Heart left ventricle (tissue), 16 donors: Measurements from ENCODE around the gene MTUS2. TPM values are rescaled to one million over a fixed set of nuclear protein-coding genes. Genes with fewer than 3 reads are reported as not detected.

Source experiments
- ATAC-seq, 4 donors: fragments of 200-7000 bp; cut with Tn5 transposase; one replicate each; pipeline ENCODE4 v1.9.1; 2020 to 2022; ENCODE audit warnings: moderate library complexity in 4 of 4, mild to moderate bottlenecking in 3 of 4, moderate number of reproducible peaks in 1 of 4
- DNase-seq, 5 donors: peaks; one replicate each; pipeline ENCODE4 v3.0.0-alpha.2; 2020
- H3K27ac ChIP-seq, 12 donors: fragments of 200-600 bp; sonication (generic) in 4 of 12; one replicate each; pipeline versions ENCODE4 v1.5.0 to v1.8.0; 2016 to 2022; ENCODE audit warnings: mild to moderate bottlenecking in 2 of 12
- H3K27me3 ChIP-seq, 9 donors: fragments of 200-600 bp; sonication (generic) in 2 of 9; one replicate each; pipeline versions ENCODE4 v1.5.1 to v1.8.0; 2016 to 2022; ENCODE audit warnings: mild to moderate bottlenecking in 3 of 9
- H3K36me3 ChIP-seq, 9 donors: fragments of 200-600 bp; sonication (generic) in 2 of 9; one replicate each; pipeline versions ENCODE4 v1.5.0 to v1.8.0; 2018 to 2022; ENCODE audit warnings: mild to moderate bottlenecking in 2 of 9
- H3K4me1 ChIP-seq, 12 donors: fragments of 200-600 bp; sonication (generic) in 4 of 12; one replicate each; pipeline versions ENCODE4 v1.5.0 to v1.8.0; 2016 to 2022; ENCODE audit warnings: mild to moderate bottlenecking in 3 of 12
- H3K4me3 ChIP-seq, 12 donors: fragments of 200-600 bp; sonication (generic) in 4 of 12; one replicate each; pipeline versions ENCODE4 v1.5.0 to v1.8.0; 2017 to 2022; ENCODE audit warnings: mild to moderate bottlenecking in 9 of 12, moderate library complexity in 4 of 12
- H3K9me3 ChIP-seq, 12 donors: fragments of 200-600 bp; sonication (generic) in 4 of 12; one replicate each; pipeline versions ENCODE4 v1.5.0 to v1.8.0; 2016 to 2022; ENCODE audit warnings: mild to moderate bottlenecking in 1 of 12
- POLR2A ChIP-seq, 2 donors: fragments of 450-650 bp; IDR thresholded peaks; one replicate each; pipeline ENCODE4 v1.6.1; 2017; ENCODE audit warnings: antibody characterized with exemption in 2 of 2, mild to moderate bottlenecking in 2 of 2, moderate library complexity in 2 of 2
- WGBS, 4 donors: extraction: QIAGEN DNeasy Blood & Tissue Kit in 2 of 4; methylation state at CpG; one replicate each; pipeline versions ENCODE4 v1.1.5 to v1.1.7; 2013 to 2018; 5-methylcytosine and 5-hydroxymethylcytosine counted together
- intact Hi-C, 10 donors: fragments of 100-400 bp; cut with DNase I; formaldehyde crosslinking; loops; one replicate each; pipeline versions ENCODE4 v1.11.1 to v1.14.2; 2022
- polyA plus RNA-seq, 2 donors: library from polyadenylated mRNA; stranded (reverse); fragments of 200-250 nt; gene quantifications; one replicate each; pipeline ENCODE4 v1.2.3, GENCODE V29; 2013
- total RNA-seq, 9 donors: library from RNA; depleted of rRNA in 2 of 9; stranded (reverse); fragments of >200 nt in 2 of 9; fragmentation: NEBNext Ultra II Directional in 3 of 9; extraction: Animal tissue kit (Norgen Biotek cat#: 25700) in 3 of 9; gene quantifications; one replicate each; pipeline versions ENCODE4 v1.1.0 to v1.2.4, GENCODE V29; 2016 to 2023
- TF ChIP-seq, protein P1 (sequence below), 12 donors: fragments of 200-600 bp; sonication (generic) in 4 of 12; IDR thresholded peaks; one replicate each; pipeline versions ENCODE4 v1.5.0 to v1.8.0; 2018 to 2022; ENCODE audit warnings: antibody characterized with exemption in 12 of 12, mild to moderate bottlenecking in 5 of 12
- donor health status: ischemic (EF 13 %, LVEDD 7.1; RV severe dilation, severe dysfunction).
- donor health status: healthy with polysubstance abuse.
- donor health status: DM: no; HTN: yes; CAD: no.
- donor health status: DM: no; HTN: no; CAD: no.
- donor health status: ischemic (EF 25% LVEDD 6.9; RV normal size, moderate dysfunction).
- donor health status: ischemic (EF 25% LVEDD 5.7; RV mildly dilated, moderate dysfunction).
- donor health status: healthy.
- donor health status: DM: yes; HTN: yes; CAD: no.
- donor health status: ischemic (EF 35%, LVEDD 5.7; RV mildly dilated, moderate dysfunction).
- donor health status: nonischemic (EF 11% LVEDD 7.7; RV severe dilation, severe dysfunction).
- donor health status: DM: yes; HTN: yes; CAD: no.
- donor health status: PGD.
- donor health status: ischemic (EF 29% LVEDD 5.4; RV normal size, mild dysfunction).
- donor health status: nonischemic (EF 23%, LVEDD 6.1; RV moderate dilation, normal function).

The MTUS2 gene
- total and polyA plus RNA-seq, 11 donors, result 28.7 to 174 (median 67.9) TPM

DNA sequence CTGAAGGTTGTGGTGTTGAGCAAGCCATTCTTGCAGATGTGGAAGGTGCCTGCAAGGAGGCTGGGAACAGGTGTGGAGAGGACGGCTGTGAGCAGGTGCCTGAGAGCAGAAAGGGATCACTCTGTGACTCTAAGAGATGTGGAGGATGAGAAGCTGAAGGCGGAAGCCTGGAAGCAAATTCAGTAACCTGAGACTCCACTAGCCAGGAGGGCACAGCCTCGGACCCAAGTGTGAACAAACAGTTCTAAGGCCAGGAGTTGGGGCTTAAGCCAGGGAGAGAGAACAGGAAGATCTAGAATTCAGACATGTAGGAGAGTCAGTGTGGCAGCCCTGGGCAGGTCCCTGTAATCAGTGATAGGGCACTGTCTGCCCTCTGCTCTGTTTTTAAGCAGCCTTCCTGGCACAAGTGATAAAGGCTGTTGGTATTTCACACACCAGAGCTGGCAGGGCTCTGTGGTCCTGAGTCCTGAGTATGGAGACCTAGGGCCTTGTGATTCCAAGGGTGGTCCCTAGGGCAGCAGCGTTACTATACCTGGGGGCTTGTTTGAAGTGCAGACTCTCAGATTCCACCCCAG lies 644.1 kb downstream of the MTUS2 start:
- Histone ChIP-seq H3K9me3 (no peaks in the 10 kb centered on the region), H3K36me3 (no peaks in the 10 kb centered on the region), H3K27me3 (no peaks in the 10 kb centered on the region), H3K27ac (peak overlapping the region in 11 of 12 donors; percentile 27 to 88 (median 67)), H3K4me1 (peaks cover 0 to 41% (median 18%) of the 10 kb centered on the region in 12 donors), H3K4me3 (no peak overlapping the region)
- peak in 4 of 5 donors; percentile 40 to 69 (median 52) for DNase-seq
- WGBS, 4 donors, result 47 to 54% (median 51%) methylated on average over 4 of the region's 4 CpGs
- peak; percentile 83 to 88 (median 86) for ATAC-seq
- intact Hi-C loops, result loop anchor here in 1 of 10 donors (2.0 kb wide), 1 partner anchor 35 kb away; no protein-coding TSS in a partner anchor
- no peak for TF ChIP-seq POLR2A (IDR thresholded peaks at IDR 0.05)
- TF ChIP-seq, protein P1, sequence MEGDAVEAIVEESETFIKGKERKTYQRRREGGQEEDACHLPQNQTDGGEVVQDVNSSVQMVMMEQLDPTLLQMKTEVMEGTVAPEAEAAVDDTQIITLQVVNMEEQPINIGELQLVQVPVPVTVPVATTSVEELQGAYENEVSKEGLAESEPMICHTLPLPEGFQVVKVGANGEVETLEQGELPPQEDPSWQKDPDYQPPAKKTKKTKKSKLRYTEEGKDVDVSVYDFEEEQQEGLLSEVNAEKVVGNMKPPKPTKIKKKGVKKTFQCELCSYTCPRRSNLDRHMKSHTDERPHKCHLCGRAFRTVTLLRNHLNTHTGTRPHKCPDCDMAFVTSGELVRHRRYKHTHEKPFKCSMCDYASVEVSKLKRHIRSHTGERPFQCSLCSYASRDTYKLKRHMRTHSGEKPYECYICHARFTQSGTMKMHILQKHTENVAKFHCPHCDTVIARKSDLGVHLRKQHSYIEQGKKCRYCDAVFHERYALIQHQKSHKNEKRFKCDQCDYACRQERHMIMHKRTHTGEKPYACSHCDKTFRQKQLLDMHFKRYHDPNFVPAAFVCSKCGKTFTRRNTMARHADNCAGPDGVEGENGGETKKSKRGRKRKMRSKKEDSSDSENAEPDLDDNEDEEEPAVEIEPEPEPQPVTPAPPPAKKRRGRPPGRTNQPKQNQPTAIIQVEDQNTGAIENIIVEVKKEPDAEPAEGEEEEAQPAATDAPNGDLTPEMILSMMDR (IDR thresholded peaks at IDR 0.05), result no peak

GRCh38 chr13:29465741-29466293 lies 645.7 kb downstream of the MTUS2 start:
- TF ChIP-seq, protein P1 (IDR thresholded peaks at IDR 0.05), result no peak
- TF ChIP-seq POLR2A (IDR thresholded peaks at IDR 0.05), result no peak
- intact Hi-C loops, result loop anchor here in 2 of 10 donors (2.0 to 5.0 kb wide), 2 partner anchors 37 to 39 kb away; no protein-coding TSS in a partner anchor
- WGBS, 4 donors, result 24 to 33% (median 28%) methylated on average over 6 of the region's 6 CpGs

DNA sequence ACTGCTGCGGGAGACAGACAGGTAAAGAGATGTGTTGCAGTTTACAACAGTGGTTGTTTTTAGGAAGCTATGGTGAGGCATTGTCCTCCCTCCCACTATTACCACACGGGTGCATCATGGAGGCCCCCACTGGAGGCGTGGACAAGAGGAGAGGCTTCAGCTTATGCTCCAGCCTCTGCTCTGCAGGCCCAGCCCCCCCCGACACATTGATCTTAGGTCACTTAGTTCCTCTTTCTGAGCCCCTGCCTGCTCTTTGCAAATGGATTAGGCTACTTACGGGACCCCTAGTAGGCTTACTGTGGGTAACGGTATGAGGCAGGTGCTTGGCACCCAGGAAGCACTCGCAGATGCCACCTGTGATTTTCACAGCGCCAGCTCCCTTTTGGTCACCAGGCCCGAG lies 651.4 kb downstream of the MTUS2 start:
- Histone ChIP-seq H3K36me3 (no peaks in the 10 kb centered on the region), H3K4me1 (peaks cover 0 to 8% (median 0%) of the 10 kb centered on the region in 12 donors), H3K27ac (no peak overlapping the region), H3K9me3 (no peaks in the 10 kb centered on the region), H3K4me3 (no peak overlapping the region), H3K27me3 (no peaks in the 10 kb centered on the region)
- intact Hi-C loops, result loop anchor here in 2 of 10 donors (5.0 kb wide), 1 partner anchor 44 kb away; no protein-coding TSS in a partner anchor
- TF ChIP-seq POLR2A (IDR thresholded peaks at IDR 0.05), result no peak
- TF ChIP-seq, protein P1 (IDR thresholded peaks at IDR 0.05), result no peak
- DNase-seq (no peak), ATAC-seq (peak in 3 of 4 donors; percentile 10 to 21 (median 10))
- 84 to 90% (median 89%) methylated on average over 7 to 9 of the region's 9 CpGs for WGBS, 4 donors

More at GRCh38 chr13:29465741-29466293, 645.7 kb downstream of the MTUS2 start:
- Histone ChIP-seq H3K36me3 (no peaks in the 10 kb centered on the region), H3K27me3 (no peaks in the 10 kb centered on the region), H3K9me3 (no peaks in the 10 kb centered on the region), H3K27ac (peak overlapping the region in 10 of 12 donors; percentile 41 to 88 (median 66)), H3K4me3 (no peak overlapping the region), H3K4me1 (peaks cover 0 to 41% (median 18%) of the 10 kb centered on the region in 12 donors)
- DNase-seq, result peak in 4 of 5 donors; percentile 20 to 67 (median 50)
- ATAC-seq, result peak; percentile 52 to 75 (median 66)

- WGBS, 4 donors, result 42 to 54% (median 46%) methylated on average over 6 of the region's 6 CpGs
- ATAC-seq (peak; percentile 14 to 48 (median 30)), DNase-seq (peak in 2 of 5 donors; percentile 39 to 50)
- TF ChIP-seq POLR2A (IDR thresholded peaks at IDR 0.05), result no peak
- TF ChIP-seq, protein P1 (IDR thresholded peaks at IDR 0.05), result peak; percentile 52 to 87 (median 70)
- intact Hi-C loops, result loop anchor here in 2 of 10 donors (5.0 kb wide), 1 partner anchor 45 kb away; no protein-coding TSS in a partner anchor
- H3K4me1 ChIP-seq, result peaks cover 0 to 2% (median 0%) of the 10 kb centered on the region in 12 donors
- no peaks in the 10 kb centered on the region for H3K36me3 ChIP-seq
- H3K27me3 ChIP-seq, result no peaks in the 10 kb centered on the region
- H3K27ac ChIP-seq, result no peak overlapping the region
- no peak overlapping the region for H3K4me3 ChIP-seq
- H3K9me3 ChIP-seq, result no peaks in the 10 kb centered on the region
Measured at GRCh38 chr13:29472332-29472961, 652.3 kb downstream of the MTUS2 start.
